ENCODE results near the gene HIP1. TPM values are rescaled to one million over a fixed set of nuclear protein-coding genes. Genes with fewer than 3 reads are reported as not detected.

Gene HIP1
- total and polyA plus RNA-seq, 2 of the 13 experiments (the other 11 are each of a cell fraction or from before 2014, with no cell fraction given): 4.5 to 6.2 TPM

DNA sequence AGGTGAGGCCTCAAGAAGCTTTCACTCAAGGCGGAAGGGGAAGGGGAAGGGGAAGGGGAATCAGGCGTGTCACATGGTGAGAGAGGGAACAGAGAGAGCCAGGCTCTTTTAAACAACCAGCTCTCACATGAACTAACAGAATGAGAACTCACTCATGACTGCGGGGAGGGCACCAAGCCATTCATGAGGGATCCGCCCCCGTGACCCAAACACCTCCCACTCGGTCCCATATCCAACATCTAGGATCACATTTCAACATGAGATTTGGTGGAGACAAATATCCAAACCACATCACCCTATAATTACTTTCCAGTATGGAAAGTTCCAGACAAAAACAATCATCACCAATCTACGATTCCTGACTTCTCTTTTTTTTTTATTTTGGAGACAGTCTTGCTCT is 22.9 kb downstream of the HIP1 start (continued):
- no peak for TF ChIP-seq ZNF773 (CRISPR knock-in tag; IDR thresholded peaks at IDR 0.05; ENCODE audit: borderline replicate concordance)

DNA sequence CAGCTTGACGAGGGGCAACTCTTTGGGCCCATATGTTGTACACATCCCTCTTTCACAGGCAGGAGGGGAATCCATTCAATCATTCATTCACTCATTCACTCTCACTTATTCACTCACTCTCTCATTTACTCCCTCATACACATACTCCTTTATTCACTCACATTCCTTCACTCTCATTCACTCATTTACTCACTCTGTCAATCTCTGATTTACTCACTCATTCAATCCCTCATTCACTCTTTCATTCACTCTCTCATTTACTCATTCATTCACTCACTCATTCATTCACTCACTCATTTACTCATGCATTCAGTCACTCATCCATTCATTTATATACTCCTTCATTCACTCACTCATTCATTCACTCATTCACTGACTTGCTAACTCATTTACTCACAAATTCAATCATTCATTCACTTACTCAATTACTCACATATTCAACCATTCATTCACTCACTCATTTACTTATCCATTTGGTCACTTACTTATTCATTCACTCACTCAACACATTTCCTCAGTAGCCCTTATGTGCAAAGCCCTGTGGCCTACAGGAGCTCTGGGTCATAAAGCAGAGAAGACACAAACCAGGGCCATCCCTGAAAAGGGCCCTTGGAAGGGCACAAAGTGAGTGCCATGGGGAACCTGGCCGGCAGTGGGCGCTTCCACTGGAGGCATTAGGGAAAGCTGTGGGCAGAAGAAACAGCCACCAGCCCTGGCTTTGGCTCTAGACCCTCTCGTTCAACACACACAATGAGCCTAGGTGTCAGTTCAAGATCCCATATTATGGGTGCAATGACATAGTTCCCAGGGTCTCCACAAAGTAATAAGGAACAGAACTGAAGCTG is 26.0 kb downstream of the HIP1 start:
- POLR2A ChIA-PET: no interaction called here
- no peak overlapping the region for H3K9ac ChIP-seq (ENCODE audit: insufficient read depth, low read depth, low read length)
- FAIRE-seq (no peak), ATAC-seq (peak; percentile 25; the same call in 1 of the 3 replicates), DNase-seq (ENCODE audit: low spot score) (no peak)
- intact Hi-C loops (cut with micrococcal nuclease; ENCODE audit: unreplicated experiment) (no loop called here), in situ Hi-C loops (cut with HindIII; ENCODE audit: extremely low pct_ligation_motif_present, low pct_unique_long_range_greater_than_20kb) (no loop called here)
- peaks cover 10% of the 10 kb centered on the region; the same call in 1 of the 2 replicates for H3K4me1 ChIP-seq (ENCODE audit: insufficient read depth, low read length)
- BruUV-seq (replicated peaks): no TSS peak
- CTCF ChIA-PET (ENCODE audit: low intra/inter-chr PET ratio, low total read pairs): no interaction called here
- no peak overlapping the region for H3K27ac ChIP-seq (ENCODE audit: extremely low read length, insufficient read depth, low read length)
- H3K4me2 ChIP-seq (ENCODE audit: low read depth, low read length): no peak overlapping the region
- H3K4me3 ChIP-seq (replicated peaks in 1 of 3; ENCODE audit: insufficient read depth in 1 of 3, low read depth in 2 of 3, low read length in 3 of 3): no peak overlapping the region
- no peaks in the 10 kb centered on the region for H3K27me3 ChIP-seq (ENCODE audit: control insufficient read depth in 1 of 2, insufficient read depth in 2 of 2, low read length in 2 of 2)
- 43% methylated on average over 4 of the region's 4 CpGs for WGBS (ENCODE audit: low lambda C conversion rate)
- H3K9me3 ChIP-seq (ENCODE audit: low read length): peaks cover 4% of the 10 kb centered on the region; the same call in 1 of the 2 replicates
- no peaks in the 10 kb centered on the region for H3K79me2 ChIP-seq (ENCODE audit: insufficient read depth, low read length)
- no peaks in the 10 kb centered on the region for H3K36me3 ChIP-seq (replicated peaks in 1 of 2; ENCODE audit: control insufficient read depth in 1 of 2, insufficient read depth in 2 of 2, low read length in 2 of 2)
- H2AFZ ChIP-seq (ENCODE audit: low read length): no peak overlapping the region
- H4K20me1 ChIP-seq (ENCODE audit: insufficient read depth, low read length): no peaks in the 10 kb centered on the region
- TF ChIP-seq, protein P1, sequence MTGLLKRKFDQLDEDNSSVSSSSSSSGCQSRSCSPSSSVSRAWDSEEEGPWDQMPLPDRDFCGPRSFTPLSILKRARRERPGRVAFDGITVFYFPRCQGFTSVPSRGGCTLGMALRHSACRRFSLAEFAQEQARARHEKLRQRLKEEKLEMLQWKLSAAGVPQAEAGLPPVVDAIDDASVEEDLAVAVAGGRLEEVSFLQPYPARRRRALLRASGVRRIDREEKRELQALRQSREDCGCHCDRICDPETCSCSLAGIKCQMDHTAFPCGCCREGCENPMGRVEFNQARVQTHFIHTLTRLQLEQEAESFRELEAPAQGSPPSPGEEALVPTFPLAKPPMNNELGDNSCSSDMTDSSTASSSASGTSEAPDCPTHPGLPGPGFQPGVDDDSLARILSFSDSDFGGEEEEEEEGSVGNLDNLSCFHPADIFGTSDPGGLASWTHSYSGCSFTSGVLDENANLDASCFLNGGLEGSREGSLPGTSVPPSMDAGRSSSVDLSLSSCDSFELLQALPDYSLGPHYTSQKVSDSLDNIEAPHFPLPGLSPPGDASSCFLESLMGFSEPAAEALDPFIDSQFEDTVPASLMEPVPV (CRISPR knock-in tag; IDR thresholded peaks at IDR 0.05): no peak
- TF ChIP-seq STAG1 (CRISPR knock-in tag; IDR thresholded peaks at IDR 0.05): peak; percentile 9; the same call in 1 of the 2 replicates
- TF ChIP-seq ZNF224 (CRISPR knock-in tag; IDR thresholded peaks at IDR 0.05): no peak
- no peak for TF ChIP-seq TARDBP (CRISPR knock-in tag; IDR thresholded peaks at IDR 0.05)
- no peak for TF ChIP-seq ZNF546 (CRISPR knock-in tag; conservative IDR thresholded peaks at IDR 0.05)
- TF ChIP-seq, protein P2, sequence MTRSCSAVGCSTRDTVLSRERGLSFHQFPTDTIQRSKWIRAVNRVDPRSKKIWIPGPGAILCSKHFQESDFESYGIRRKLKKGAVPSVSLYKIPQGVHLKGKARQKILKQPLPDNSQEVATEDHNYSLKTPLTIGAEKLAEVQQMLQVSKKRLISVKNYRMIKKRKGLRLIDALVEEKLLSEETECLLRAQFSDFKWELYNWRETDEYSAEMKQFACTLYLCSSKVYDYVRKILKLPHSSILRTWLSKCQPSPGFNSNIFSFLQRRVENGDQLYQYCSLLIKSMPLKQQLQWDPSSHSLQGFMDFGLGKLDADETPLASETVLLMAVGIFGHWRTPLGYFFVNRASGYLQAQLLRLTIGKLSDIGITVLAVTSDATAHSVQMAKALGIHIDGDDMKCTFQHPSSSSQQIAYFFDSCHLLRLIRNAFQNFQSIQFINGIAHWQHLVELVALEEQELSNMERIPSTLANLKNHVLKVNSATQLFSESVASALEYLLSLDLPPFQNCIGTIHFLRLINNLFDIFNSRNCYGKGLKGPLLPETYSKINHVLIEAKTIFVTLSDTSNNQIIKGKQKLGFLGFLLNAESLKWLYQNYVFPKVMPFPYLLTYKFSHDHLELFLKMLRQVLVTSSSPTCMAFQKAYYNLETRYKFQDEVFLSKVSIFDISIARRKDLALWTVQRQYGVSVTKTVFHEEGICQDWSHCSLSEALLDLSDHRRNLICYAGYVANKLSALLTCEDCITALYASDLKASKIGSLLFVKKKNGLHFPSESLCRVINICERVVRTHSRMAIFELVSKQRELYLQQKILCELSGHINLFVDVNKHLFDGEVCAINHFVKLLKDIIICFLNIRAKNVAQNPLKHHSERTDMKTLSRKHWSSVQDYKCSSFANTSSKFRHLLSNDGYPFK (CRISPR knock-in tag; IDR thresholded peaks at IDR 0.05; ENCODE audit: borderline replicate concordance): no peak
- no peak for TF ChIP-seq ZC3H13 (CRISPR knock-in tag; IDR thresholded peaks at IDR 0.05)
- no peak for TF ChIP-seq ZBTB21 (CRISPR knock-in tag; IDR thresholded peaks at IDR 0.05)
- TF ChIP-seq KLF11 (CRISPR knock-in tag; IDR thresholded peaks at IDR 0.05): no peak
- TF ChIP-seq SMAD9 (CRISPR knock-in tag; IDR thresholded peaks at IDR 0.05): no peak
- TF ChIP-seq NKX3-1 (CRISPR knock-in tag; IDR thresholded peaks at IDR 0.05): no peak
- no peak for TF ChIP-seq ZNF552 (CRISPR knock-in tag; IDR thresholded peaks at IDR 0.05; ENCODE audit: borderline replicate concordance)
- TF ChIP-seq KDM3A (CRISPR knock-in tag; IDR thresholded peaks at IDR 0.05; ENCODE audit: low read depth): no peak
- TF ChIP-seq SETDB1 (CRISPR knock-in tag; IDR thresholded peaks at IDR 0.05; ENCODE audit: borderline replicate concordance): no peak
- peak; percentile 16; the same call in 1 of the 2 replicates for TF ChIP-seq SMC3 (IDR thresholded peaks at IDR 0.05; ENCODE audit: low read length)
- TF ChIP-seq, protein P3, sequence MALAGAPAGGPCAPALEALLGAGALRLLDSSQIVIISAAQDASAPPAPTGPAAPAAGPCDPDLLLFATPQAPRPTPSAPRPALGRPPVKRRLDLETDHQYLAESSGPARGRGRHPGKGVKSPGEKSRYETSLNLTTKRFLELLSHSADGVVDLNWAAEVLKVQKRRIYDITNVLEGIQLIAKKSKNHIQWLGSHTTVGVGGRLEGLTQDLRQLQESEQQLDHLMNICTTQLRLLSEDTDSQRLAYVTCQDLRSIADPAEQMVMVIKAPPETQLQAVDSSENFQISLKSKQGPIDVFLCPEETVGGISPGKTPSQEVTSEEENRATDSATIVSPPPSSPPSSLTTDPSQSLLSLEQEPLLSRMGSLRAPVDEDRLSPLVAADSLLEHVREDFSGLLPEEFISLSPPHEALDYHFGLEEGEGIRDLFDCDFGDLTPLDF (CRISPR knock-in tag; IDR thresholded peaks at IDR 0.05): no peak

All from HepG2 (cell line).